ENCODE data around the gene KCNA5.

Gene KCNA5

GRCh38 chr12:5013266-5013730 lies 30.4 kb upstream of the KCNA5 start:
- Mint-ChIP-seq H3K27ac (no peak overlapping the region), H3K27me3 (ENCODE audit: low read depth) (peaks cover 16% of the 10 kb centered on the region), H3K36me3 (ENCODE audit: low read depth) (no peaks in the 10 kb centered on the region), H3K4me3 (no peak overlapping the region), H3K4me1 (peaks cover 28% of the 10 kb centered on the region), H3K9me3 (no peaks in the 10 kb centered on the region)
- no peak for TF ChIP-seq CTCF (IDR thresholded peaks at IDR 0.05; ENCODE audit: unreplicated experiment in 3 of 3)

GRCh38 chr12:5014269-5014668 lies 29.4 kb upstream of the KCNA5 start:
- Mint-ChIP-seq H3K36me3 (ENCODE audit: low read depth) (no peaks in the 10 kb centered on the region), H3K4me1 (peaks cover 28% of the 10 kb centered on the region), H3K9me3 (no peaks in the 10 kb centered on the region), H3K4me3 (no peak overlapping the region), H3K27me3 (ENCODE audit: low read depth) (peaks cover 13% of the 10 kb centered on the region), H3K27ac (no peak overlapping the region)
- TF ChIP-seq CTCF (IDR thresholded peaks at IDR 0.05; ENCODE audit: unreplicated experiment in 3 of 3): no peak

- Mint-ChIP-seq H3K4me1 (peaks cover 28% of the 10 kb centered on the region), H3K9me3 (no peaks in the 10 kb centered on the region), H3K36me3 (ENCODE audit: low read depth) (no peaks in the 10 kb centered on the region), H3K27me3 (ENCODE audit: low read depth) (peaks cover 19% of the 10 kb centered on the region), H3K27ac (peak overlapping the region in 2 of 3 experiments; percentile 65 to 69), H3K4me3 (no peak overlapping the region)
- no peak for TF ChIP-seq CTCF (IDR thresholded peaks at IDR 0.05; ENCODE audit: unreplicated experiment in 3 of 3)
Observed at GRCh38 chr12:5015711-5016492, 27.8 kb upstream of the KCNA5 start.

- Mint-ChIP-seq H3K27me3 (ENCODE audit: low read depth) (peaks cover 23% of the 10 kb centered on the region), H3K36me3 (ENCODE audit: low read depth) (no peaks in the 10 kb centered on the region), H3K27ac (peak overlapping the region in 2 of 3 experiments; percentile 65 to 69), H3K4me1 (peaks cover 28% of the 10 kb centered on the region), H3K4me3 (peak overlapping the region in 1 of 3 experiments; percentile 33), H3K9me3 (no peaks in the 10 kb centered on the region)
- no peak for TF ChIP-seq CTCF (IDR thresholded peaks at IDR 0.05; ENCODE audit: unreplicated experiment in 3 of 3)
Observed at GRCh38 chr12:5016526-5016925, 27.2 kb upstream of the KCNA5 start.

DNA sequence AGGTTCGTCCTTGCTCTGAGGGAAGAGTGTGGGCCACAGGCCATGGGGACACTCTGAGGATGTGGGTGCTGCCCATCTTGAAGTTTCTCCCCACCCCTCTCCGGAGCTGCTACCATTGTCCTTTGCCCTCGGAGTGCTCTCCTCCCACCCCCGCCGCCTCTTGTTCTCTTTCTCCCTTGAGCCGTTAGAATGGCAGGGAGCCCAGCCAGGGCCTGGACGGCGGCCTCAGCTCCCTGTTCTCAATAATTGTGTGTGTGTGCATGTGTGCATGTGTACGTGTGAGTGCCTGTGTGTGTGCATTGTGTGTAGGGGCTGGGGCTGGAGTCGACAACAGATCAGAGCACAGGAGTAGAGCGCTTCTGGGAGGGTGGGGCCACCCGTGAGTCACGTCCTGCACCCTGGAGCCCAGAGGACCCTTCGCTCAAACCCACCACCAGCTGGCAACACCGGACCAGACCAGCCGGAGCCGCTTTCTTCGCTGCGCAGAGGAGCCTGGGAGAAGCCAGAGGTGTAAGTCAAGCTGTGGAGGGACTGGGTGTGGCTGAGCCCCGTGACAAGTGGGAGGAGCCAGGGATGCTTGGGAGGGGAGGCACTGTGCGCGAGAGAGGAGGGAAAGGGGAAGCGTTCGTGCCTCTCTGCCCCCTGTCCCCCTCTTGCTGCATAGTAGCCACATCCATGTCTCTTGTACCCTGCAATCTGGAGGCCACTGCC lies 25.9 kb upstream of the KCNA5 start:
- peaks cover 23% of the 10 kb centered on the region for H3K27me3 Mint-ChIP-seq (ENCODE audit: low read depth)
- peak overlapping the region in 2 of 3 experiments; percentile 48 to 65 for H3K27ac Mint-ChIP-seq
- no peaks in the 10 kb centered on the region for H3K9me3 Mint-ChIP-seq
- no peaks in the 10 kb centered on the region for H3K36me3 Mint-ChIP-seq (ENCODE audit: low read depth)
- no peak overlapping the region for H3K4me3 Mint-ChIP-seq
- TF ChIP-seq CTCF (IDR thresholded peaks at IDR 0.05; ENCODE audit: unreplicated experiment in 3 of 3): no peak
- peaks cover 28% of the 10 kb centered on the region for H3K4me1 Mint-ChIP-seq
